Mesendoderm (in vitro differentiated cells): ENCODE results near the gene SASH1.
"Not testable (repeated sequence)": the region's sequence is repeated elsewhere in the genome, so short reads cannot be mapped to it uniquely, and the experiment has no call there.

Source experiments
- DNase-seq: peaks from one replicate; pipeline ENCODE4 v3.0.0; 2013
- H2AK5ac ChIP-seq: 2 replicates; pipeline ENCODE4 v1.6.1; 2013; ENCODE audit warnings: low read length, inconsistent platforms
- H2BK120ac ChIP-seq: 2 replicates; pipeline ENCODE4 v1.6.1; 2013; ENCODE audit warnings: low read depth, mild to moderate bottlenecking, low read length, moderate library complexity, mixed read lengths
- H2BK15ac ChIP-seq: replicated peaks from 2 replicates; pipeline ENCODE4 v1.6.1; 2013; ENCODE audit warnings: low read depth, mild to moderate bottlenecking, moderate library complexity
- H2BK5ac ChIP-seq: 2 replicates; pipeline ENCODE4 v1.6.1; 2013; ENCODE audit warnings: low read length, inconsistent platforms
- H3K18ac ChIP-seq: 2 replicates; pipeline ENCODE4 v1.6.1; 2013; ENCODE audit warnings: mild to moderate bottlenecking, low read length, mixed read lengths
- H3K23ac ChIP-seq: one replicate; pipeline ENCODE4 v1.6.1; 2013; ENCODE audit warnings: low read length
- H3K27ac ChIP-seq: 2 replicates; pipeline ENCODE4 v1.5.1; 2013; ENCODE audit warnings: low read depth, mild to moderate bottlenecking, inconsistent platforms, low read length, moderate library complexity
- H3K27me3 ChIP-seq: 2 replicates; pipeline ENCODE4 v1.6.1; 2013; ENCODE audit warnings: low read length, control low read depth, mild to moderate bottlenecking, inconsistent platforms; ENCODE audit not compliant: insufficient read depth, poor library complexity
- H3K36me3 ChIP-seq: 2 replicates; pipeline ENCODE4 v1.6.1; 2013; ENCODE audit warnings: low read length, inconsistent platforms; ENCODE audit not compliant: control insufficient read depth, insufficient read depth
- H3K4ac ChIP-seq: one replicate; pipeline ENCODE4 v1.6.1; 2013; ENCODE audit warnings: low read depth, mild to moderate bottlenecking, low read length, moderate library complexity
- H3K4me1 ChIP-seq: 2 replicates; pipeline ENCODE4 v1.6.1; 2013; ENCODE audit warnings: low read depth, low read length, inconsistent platforms; ENCODE audit not compliant: control insufficient read depth
- H3K4me2 ChIP-seq: 2 replicates; pipeline ENCODE4 v1.6.1; 2013; ENCODE audit warnings: low read length
- H3K4me3 ChIP-seq: 2 replicates; pipeline ENCODE4 v1.5.1; 2013; ENCODE audit warnings: mild to moderate bottlenecking, low read length
- H3K56ac ChIP-seq: one replicate; pipeline ENCODE4 v1.6.1; 2013; ENCODE audit warnings: low read length
- H3K79me1 ChIP-seq: 2 replicates; pipeline ENCODE4 v1.6.1; 2013; ENCODE audit warnings: low read length, inconsistent platforms
- H3K79me2 ChIP-seq: 2 replicates; pipeline ENCODE4 v1.6.1; 2013; ENCODE audit warnings: mild to moderate bottlenecking, low read length; ENCODE audit not compliant: control insufficient read depth, insufficient read depth
- H3K9ac ChIP-seq: 2 replicates; pipeline ENCODE4 v1.6.1; 2013; ENCODE audit warnings: low read length, inconsistent platforms
- H4K5ac ChIP-seq: one replicate; pipeline ENCODE4 v1.6.1; 2013; ENCODE audit warnings: low read length
- H4K8ac ChIP-seq: one replicate; pipeline ENCODE4 v1.6.1; 2013; ENCODE audit warnings: low read depth, mild to moderate bottlenecking, control low read depth, low read length, moderate library complexity
- WGBS: extraction: QIAGEN DNeasy Blood & Tissue Kit; methylation state at CpG from one replicate; pipeline ENCODE4 v1.1.7; 2013; ENCODE audit warnings: low lambda C conversion rate, missing lambda C conversion rate; ENCODE audit not compliant: insufficient coverage; ENCODE audit errors: extremely low coverage; 5-methylcytosine and 5-hydroxymethylcytosine counted together

SASH1 gene

DNA sequence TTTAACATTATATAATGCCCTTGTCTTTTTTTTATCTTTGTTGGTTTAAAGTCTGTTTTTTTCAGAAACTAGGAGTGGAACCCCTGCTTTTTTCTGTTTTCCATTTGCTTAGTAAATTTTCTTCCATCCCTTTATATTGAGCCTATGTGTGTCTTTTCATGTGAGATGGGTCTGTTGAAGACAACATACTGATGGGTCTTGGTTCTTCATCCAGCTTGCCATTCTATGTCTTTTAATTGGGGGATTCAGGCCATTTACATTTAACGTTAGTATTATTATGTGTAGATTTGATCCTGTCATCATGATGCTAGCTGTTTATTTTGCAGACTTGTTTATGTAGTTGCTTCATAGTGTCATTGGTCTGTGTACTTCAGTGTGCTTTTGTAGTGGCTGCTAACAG is 243.0 kb downstream of the SASH1 start:
- not testable (repeated sequence) for H3K36me3 ChIP-seq, H3K79me1 ChIP-seq, H3K4me3 ChIP-seq, DNase-seq, H3K79me2 ChIP-seq, H3K56ac ChIP-seq, H4K8ac ChIP-seq, H2BK5ac ChIP-seq, H2BK120ac ChIP-seq, H2BK15ac ChIP-seq, H3K23ac ChIP-seq, H3K9ac ChIP-seq, H3K18ac ChIP-seq, H2AK5ac ChIP-seq, H3K4me1 ChIP-seq, H4K5ac ChIP-seq, H3K4ac ChIP-seq, H3K27me3 ChIP-seq, H3K27ac ChIP-seq, H3K4me2 ChIP-seq
- no CpG with 5 or more reads among the region's 1 CpG for WGBS

DNA sequence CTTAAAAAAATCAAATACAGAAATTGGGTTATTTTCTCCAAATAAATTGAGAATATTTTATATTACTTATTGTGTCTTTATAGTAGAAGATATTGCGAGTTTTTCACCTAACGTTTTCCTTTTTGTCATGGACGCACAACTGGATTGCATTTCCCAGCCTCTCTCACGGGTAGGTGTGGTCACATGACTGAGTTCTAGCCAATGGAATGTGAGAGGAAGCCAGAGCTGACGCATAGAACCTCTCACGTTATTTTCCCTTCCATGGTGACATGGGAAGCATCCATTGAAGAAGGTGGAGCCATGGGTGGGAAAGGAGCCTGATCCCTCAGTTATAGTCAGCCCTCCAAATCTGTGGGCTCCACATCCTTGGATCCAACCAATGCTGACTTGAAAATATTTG is 248.2 kb downstream of the SASH1 start:
- H2BK120ac ChIP-seq = no peak overlapping the region
- H2BK15ac ChIP-seq = no peak overlapping the region
- H3K36me3 ChIP-seq = no peaks in the 10 kb centered on the region
- H4K5ac ChIP-seq = no peak overlapping the region
- H2AK5ac ChIP-seq = no peak overlapping the region
- no peak overlapping the region for H3K23ac ChIP-seq
- H3K4me1 ChIP-seq = no peaks in the 10 kb centered on the region
- no peak overlapping the region for H4K8ac ChIP-seq
- H3K27ac ChIP-seq = no peak overlapping the region
- no peak overlapping the region for H3K18ac ChIP-seq
- no CpG with 5 or more reads among the region's 6 CpGs for WGBS
- no peak overlapping the region for H3K9ac ChIP-seq
- no peak overlapping the region for H3K56ac ChIP-seq
- no peaks in the 10 kb centered on the region for H3K79me2 ChIP-seq
- H3K4ac ChIP-seq = no peak overlapping the region
- no peak for DNase-seq
- H3K27me3 ChIP-seq = no peaks in the 10 kb centered on the region
- H3K4me3 ChIP-seq = no peak overlapping the region
- H3K79me1 ChIP-seq = no peaks in the 10 kb centered on the region
- H3K4me2 ChIP-seq = no peak overlapping the region
- H2BK5ac ChIP-seq = no peak overlapping the region

- Histone ChIP-seq H4K5ac (no peak overlapping the region), H3K56ac (no peak overlapping the region), H2AK5ac (no peak overlapping the region), H3K23ac (no peak overlapping the region), H3K27ac (no peak overlapping the region), H3K79me2 (no peaks in the 10 kb centered on the region), H3K36me3 (no peaks in the 10 kb centered on the region), H2BK5ac (no peak overlapping the region), H4K8ac (no peak overlapping the region), H3K4me3 (no peak overlapping the region), H3K4ac (no peak overlapping the region), H3K79me1 (no peaks in the 10 kb centered on the region), H3K9ac (no peak overlapping the region), H3K4me2 (no peak overlapping the region), H2BK120ac (no peak overlapping the region), H3K4me1 (no peaks in the 10 kb centered on the region), H3K18ac (no peak overlapping the region), H2BK15ac (no peak overlapping the region), H3K27me3 (no peaks in the 10 kb centered on the region)
- DNase-seq = no peak
Measured at GRCh38 chr6:148591656-148592055, 249.0 kb downstream of the SASH1 start.

DNA sequence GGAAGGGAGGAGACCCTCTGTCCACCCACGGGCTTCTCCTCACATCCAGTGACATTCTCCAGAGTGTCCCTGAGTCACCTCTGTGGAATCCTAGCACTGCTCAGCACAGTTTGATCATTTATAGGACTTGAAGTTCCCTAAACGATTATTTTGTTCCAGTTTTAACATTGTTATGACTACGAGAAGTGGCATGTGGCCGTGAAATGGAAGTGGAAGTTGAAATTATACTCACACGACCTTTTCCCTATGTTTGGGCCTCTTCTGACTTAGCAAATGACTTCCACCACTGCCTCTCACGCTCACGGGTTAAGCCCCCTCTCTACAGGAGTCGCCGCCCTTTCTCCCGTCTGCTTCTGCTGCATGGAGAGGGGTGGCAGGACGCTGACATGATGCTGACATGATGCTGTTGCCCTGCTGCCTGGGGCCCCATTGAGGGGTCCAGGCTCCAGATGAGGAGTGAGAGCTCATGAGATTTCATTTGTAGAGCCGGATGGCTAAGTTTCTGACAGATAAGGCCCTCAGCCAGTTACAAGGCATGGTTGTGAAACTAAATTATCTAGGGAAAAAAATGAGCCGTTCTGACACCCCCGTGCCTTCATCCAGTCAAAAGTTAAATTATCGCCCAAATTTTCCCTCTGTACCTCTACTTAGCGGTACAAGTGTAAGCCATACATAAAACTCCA is 250.6 kb downstream of the SASH1 start:
- Histone ChIP-seq H3K36me3 (no peaks in the 10 kb centered on the region), H3K27ac (no peak overlapping the region), H2BK15ac (no peak overlapping the region), H4K8ac (peak overlapping the region; percentile 88), H3K4me3 (no peak overlapping the region), H3K4me1 (peaks cover 2% of the 10 kb centered on the region), H3K79me1 (no peaks in the 10 kb centered on the region), H3K18ac (no peak overlapping the region), H2AK5ac (no peak overlapping the region), H3K9ac (no peak overlapping the region), H3K23ac (no peak overlapping the region), H4K5ac (no peak overlapping the region), H3K4me2 (no peak overlapping the region), H3K56ac (no peak overlapping the region), H3K79me2 (no peaks in the 10 kb centered on the region), H2BK5ac (no peak overlapping the region), H3K4ac (no peak overlapping the region), H2BK120ac (no peak overlapping the region), H3K27me3 (no peaks in the 10 kb centered on the region)
- peak; percentile 29 for DNase-seq
- no CpG with 5 or more reads among the region's 16 CpGs for WGBS

- Histone ChIP-seq H3K4me1 (peaks cover 4% of the 10 kb centered on the region), H3K4ac (no peak overlapping the region), H3K9ac (no peak overlapping the region), H3K27me3 (no peaks in the 10 kb centered on the region), H4K8ac (no peak overlapping the region), H2BK15ac (no peak overlapping the region), H3K23ac (no peak overlapping the region), H3K79me1 (no peaks in the 10 kb centered on the region), H2AK5ac (no peak overlapping the region), H3K18ac (no peak overlapping the region), H3K4me2 (no peak overlapping the region), H3K27ac (no peak overlapping the region), H3K56ac (no peak overlapping the region), H4K5ac (no peak overlapping the region), H3K4me3 (no peak overlapping the region), H2BK120ac (no peak overlapping the region), H2BK5ac (no peak overlapping the region), H3K79me2 (no peaks in the 10 kb centered on the region), H3K36me3 (no peaks in the 10 kb centered on the region)
- no peak for DNase-seq
- WGBS = no CpG with 5 or more reads among the region's 6 CpGs
Measured at GRCh38 chr6:148593813-148594170, 251.2 kb downstream of the SASH1 start.

GRCh38 chr6:148595550-148595949 is 252.9 kb downstream of the SASH1 start:
- WGBS = no CpG with 5 or more reads among the region's 6 CpGs
- no peaks in the 10 kb centered on the region for H3K36me3 ChIP-seq

More at GRCh38 chr6:148595550-148595949, 252.9 kb downstream of the SASH1 start:
- Histone ChIP-seq H3K23ac (no peak overlapping the region), H3K79me1 (no peaks in the 10 kb centered on the region), H3K56ac (no peak overlapping the region), H2BK15ac (no peak overlapping the region), H2AK5ac (no peak overlapping the region), H3K18ac (no peak overlapping the region), H3K79me2 (no peaks in the 10 kb centered on the region), H3K4me2 (no peak overlapping the region), H3K9ac (no peak overlapping the region), H2BK5ac (no peak overlapping the region), H3K4me1 (peaks cover 6% of the 10 kb centered on the region), H3K27ac (no peak overlapping the region), H4K5ac (no peak overlapping the region), H3K4ac (no peak overlapping the region), H2BK120ac (no peak overlapping the region), H3K4me3 (no peak overlapping the region), H3K27me3 (no peaks in the 10 kb centered on the region), H4K8ac (no peak overlapping the region)
- DNase-seq = no peak
